OCI-LY1 (cell line): ENCODE data around the gene FRMD1.

ENCODE experiments used
- CTCF ChIP-seq: fragments of 200-600 bp; sonication (generic), shearing (Covaris generic); IDR thresholded peaks from 2 replicates; pipeline ENCODE4 v1.5.1; 2017; ENCODE audit warnings: mild to moderate bottlenecking, antibody characterized with exemption, low read length, moderate library complexity, mixed read lengths
- EZH2 ChIP-seq: fragments of 200-600 bp; sonication (generic), shearing (Covaris generic); IDR thresholded peaks from 2 replicates; pipeline ENCODE4 v1.8.0; 2017; ENCODE audit warnings: borderline replicate concordance, mixed run types, mild to moderate bottlenecking, antibody characterized with exemption, low read length, moderate library complexity, mixed read lengths

- TF ChIP-seq CTCF (no peak), EZH2 (no peak)
Observed at GRCh38 chr6:168057836-168058235, 21.2 kb downstream of the FRMD1 start.
